Right lobe of liver (tissue), 6 donors: Measurements from ENCODE around the gene KANSL1. TPM values are rescaled to one million over a fixed set of nuclear protein-coding genes. Genes with fewer than 3 reads are reported as not detected.

Experiments
- ATAC-seq, 4 donors: fragments of 200-7000 bp; cut with Tn5 transposase; one replicate each; pipeline ENCODE4 v1.9.1; 2020; ENCODE audit warnings: mild to moderate bottlenecking in 4 of 4, moderate library complexity in 4 of 4
- DNase-seq, 3 donors: peaks; one replicate each; pipeline ENCODE4 v3.0.0-alpha.2; 2020
- H3K27ac ChIP-seq, 3 donors: fragments of 200-600 bp; one replicate each; pipeline ENCODE4 v1.8.0; 2022
- H3K27me3 ChIP-seq, 2 donors: fragments of 200-600 bp; one replicate each; pipeline ENCODE4 v1.8.0; 2022
- H3K36me3 ChIP-seq, 4 donors: fragments of 200-600 bp; sonication (generic) in 1 of 4; one replicate each; pipeline versions ENCODE4 v1.5.1 to v1.8.0; 2017 to 2022; ENCODE audit warnings: control low read depth in 1 of 4
- H3K4me1 ChIP-seq, 4 donors: fragments of 200-600 bp; sonication (generic) in 1 of 4; one replicate each; pipeline versions ENCODE4 v1.5.1 to v1.8.0; 2017 to 2022; ENCODE audit warnings: control low read depth in 1 of 4
- H3K4me3 ChIP-seq, 3 donors: fragments of 200-600 bp; one replicate each; pipeline ENCODE4 v1.8.0; 2022
- H3K9me3 ChIP-seq, 4 donors: fragments of 200-600 bp; sonication (generic) in 1 of 4; one replicate each; pipeline versions ENCODE4 v1.5.1 to v1.8.0; 2017 to 2022; ENCODE audit warnings: control low read depth in 1 of 4
- CTCF ChIP-seq, 4 donors: fragments of 200-600 bp in 3 of 4; fragments of 450-650 bp in 1 of 4; IDR thresholded peaks; one replicate each; pipeline versions ENCODE4 v1.5.1 to v1.8.0; 2016 to 2022; ENCODE audit warnings: antibody characterized with exemption in 4 of 4, mild to moderate bottlenecking in 2 of 4
- POLR2A ChIP-seq: fragments of 450-650 bp; IDR thresholded peaks from one replicate; pipeline ENCODE4 v1.6.1; 2017; ENCODE audit warnings: antibody characterized with exemption, mild to moderate bottlenecking
- WGBS: methylation state at CpG from one replicate; pipeline ENCODE4 v1.1.6; 2018; ENCODE audit warnings: low coverage, low lambda C conversion rate; ENCODE audit not compliant: insufficient coverage; ENCODE audit errors: missing lambda C conversion rate; 5-methylcytosine and 5-hydroxymethylcytosine counted together
- intact Hi-C, 2 donors: fragments of 100-400 bp; cut with DNase I; formaldehyde crosslinking; loops; one replicate each; pipeline versions ENCODE4 v1.11.2 to v1.14.1; 2022
- total RNA-seq, 6 experiments: library from RNA; depleted of rRNA in 2 of 6; stranded (reverse); fragments of >200 nt in 2 of 6; fragmentation: NEBNext Ultra II Directional in 3 of 6; extraction: Animal tissue kit (Norgen Biotek cat#: 25700) in 3 of 6; gene quantifications; one replicate each; pipeline versions ENCODE4 v1.1.0 to v1.2.4, GENCODE V29; 2016 to 2023
- donor health status: DM: no; HTN: yes; CAD: no.
- donor health status: DM: no; HTN: no; CAD: no.
- donor health status: DM: no; HTN: no; CAD: no.
- donor health status: DM: no; HTN: yes; CAD: no.
- donor health status: DM: no; HTN: yes; CAD: no.

KANSL1 gene
- total RNA-seq, 6 experiments from 2014 or later = 23.1 to 29.5 (median 25.9) TPM

DNA sequence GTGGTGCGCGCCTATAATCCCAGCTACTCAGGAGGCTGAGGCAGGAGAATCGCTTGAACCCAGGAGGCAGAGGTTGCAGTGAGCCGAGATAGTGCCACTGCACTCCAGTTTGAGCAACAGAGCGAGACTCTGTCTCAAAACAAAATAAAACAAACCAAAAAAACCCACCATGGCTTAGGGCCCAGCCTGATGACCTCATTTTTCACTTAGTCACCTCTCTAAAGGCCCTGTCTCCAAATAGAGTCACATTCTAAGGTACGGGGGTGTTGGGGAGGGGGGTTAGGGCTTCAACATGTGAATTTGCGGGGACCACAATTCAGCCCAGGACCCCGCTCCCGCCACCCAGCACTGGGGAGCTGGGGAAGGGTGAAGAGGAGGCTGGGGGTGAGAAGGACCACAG lies 195.6 kb downstream of the KANSL1 start:
- Histone ChIP-seq H3K27ac (no peak overlapping the region), H3K4me3 (no peak overlapping the region), H3K4me1 (no peaks in the 10 kb centered on the region), H3K36me3 (no peaks in the 10 kb centered on the region), H3K27me3 (no peaks in the 10 kb centered on the region), H3K9me3 (no peaks in the 10 kb centered on the region)
- ATAC-seq (no peak), DNase-seq (no peak)
- WGBS = 68% methylated on average over 8 of the region's 9 CpGs
- intact Hi-C loops = no loop called here
- no peak for TF ChIP-seq POLR2A
- no peak for TF ChIP-seq CTCF (IDR thresholded peaks at IDR 0.05)

GRCh38 chr17:45997166-45997565 lies 196.1 kb downstream of the KANSL1 start:
- no peaks in the 10 kb centered on the region for H3K4me1 ChIP-seq
- H3K4me3 ChIP-seq = no peak overlapping the region
- DNase-seq (no peak), ATAC-seq (no peak)
- WGBS = 92% methylated on average over 9 of the region's 13 CpGs
- no peak overlapping the region for H3K27ac ChIP-seq
- TF ChIP-seq POLR2A (no peak), CTCF (IDR thresholded peaks at IDR 0.05) (no peak)
- no peaks in the 10 kb centered on the region for H3K9me3 ChIP-seq
- no peaks in the 10 kb centered on the region for H3K27me3 ChIP-seq
- H3K36me3 ChIP-seq = no peaks in the 10 kb centered on the region
- intact Hi-C loops = no loop called here

DNA sequence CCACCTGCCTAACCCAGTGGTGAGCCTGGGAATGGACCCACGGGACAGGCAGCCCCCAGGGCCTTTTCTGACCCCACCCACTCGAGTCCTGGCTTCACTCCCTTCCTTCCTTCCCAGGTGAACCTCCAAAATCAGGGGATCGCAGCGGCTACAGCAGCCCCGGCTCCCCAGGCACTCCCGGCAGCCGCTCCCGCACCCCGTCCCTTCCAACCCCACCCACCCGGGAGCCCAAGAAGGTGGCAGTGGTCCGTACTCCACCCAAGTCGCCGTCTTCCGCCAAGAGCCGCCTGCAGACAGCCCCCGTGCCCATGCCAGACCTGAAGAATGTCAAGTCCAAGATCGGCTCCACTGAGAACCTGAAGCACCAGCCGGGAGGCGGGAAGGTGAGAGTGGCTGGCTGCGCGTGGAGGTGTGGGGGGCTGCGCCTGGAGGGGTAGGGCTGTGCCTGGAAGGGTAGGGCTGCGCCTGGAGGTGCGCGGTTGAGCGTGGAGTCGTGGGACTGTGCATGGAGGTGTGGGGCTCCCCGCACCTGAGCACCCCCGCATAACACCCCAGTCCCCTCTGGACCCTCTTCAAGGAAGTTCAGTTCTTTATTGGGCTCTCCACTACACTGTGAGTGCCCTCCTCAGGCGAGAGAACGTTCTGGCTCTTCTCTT lies 196.8 kb downstream of the KANSL1 start:
- no peaks in the 10 kb centered on the region for H3K36me3 ChIP-seq
- ATAC-seq = no peak
- intact Hi-C loops = no loop called here
- DNase-seq = no peak
- H3K4me1 ChIP-seq = no peaks in the 10 kb centered on the region
- H3K27me3 ChIP-seq = no peaks in the 10 kb centered on the region
- WGBS = 76% methylated on average over 11 of the region's 31 CpGs
- H3K9me3 ChIP-seq = no peaks in the 10 kb centered on the region
- H3K27ac ChIP-seq = no peak overlapping the region
- no peak for TF ChIP-seq CTCF (IDR thresholded peaks at IDR 0.05)
- TF ChIP-seq POLR2A = no peak
- no peak overlapping the region for H3K4me3 ChIP-seq

DNA sequence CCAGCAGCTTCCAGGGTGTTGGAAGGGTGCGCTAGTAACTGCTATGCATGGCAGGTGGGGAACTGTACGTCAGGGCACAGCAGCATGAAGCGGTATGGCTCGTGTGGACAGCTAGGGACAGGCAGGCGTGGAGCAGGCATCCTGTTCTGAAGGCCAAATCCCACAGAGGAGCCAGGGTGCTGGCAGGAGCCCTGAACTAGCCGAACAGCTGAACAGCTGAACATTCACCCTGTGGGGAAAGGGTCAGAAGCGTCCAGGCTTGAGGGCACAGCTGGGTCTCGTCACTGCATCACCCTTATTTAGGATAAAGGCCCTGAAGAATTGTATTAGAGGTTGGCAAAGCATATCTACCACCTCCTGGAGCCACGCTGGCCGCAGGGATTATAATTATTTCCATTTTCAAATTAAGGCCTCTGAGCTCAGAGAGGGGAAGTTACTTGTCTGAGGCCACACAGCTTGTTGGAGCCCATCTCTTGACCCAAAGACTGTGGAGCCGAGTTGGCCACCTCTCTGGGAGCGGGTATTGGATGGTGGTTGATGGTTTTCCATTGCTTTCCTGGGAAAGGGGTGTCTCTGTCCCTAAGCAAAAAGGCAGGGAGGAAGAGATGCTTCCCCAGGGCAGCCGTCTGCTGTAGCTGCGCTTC lies 197.5 kb downstream of the KANSL1 start:
- TF ChIP-seq CTCF (IDR thresholded peaks at IDR 0.05) (no peak), POLR2A (no peak)
- 60% methylated on average over 3 of the region's 14 CpGs for WGBS
- intact Hi-C loops = no loop called here

More for the DNA sequence above, 197.5 kb downstream of the KANSL1 start:
- no peak overlapping the region for H3K4me3 ChIP-seq
- DNase-seq (no peak), ATAC-seq (peak in 1 of 4 donors; percentile 18)
- no peaks in the 10 kb centered on the region for H3K27me3 ChIP-seq
- H3K4me1 ChIP-seq = no peaks in the 10 kb centered on the region
- no peak overlapping the region for H3K27ac ChIP-seq
- no peaks in the 10 kb centered on the region for H3K36me3 ChIP-seq
- no peaks in the 10 kb centered on the region for H3K9me3 ChIP-seq
